Neuronal stem cell (in vitro differentiated cells): ENCODE data around the gene B9D1.

Source experiments
- DNase-seq: peaks from one replicate; pipeline ENCODE4 v3.0.0-alpha.2; 2013; ENCODE audit warnings: low spot score
- H2AFZ ChIP-seq: one replicate; pipeline ENCODE4 v1.6.1; 2013; ENCODE audit warnings: mild to moderate bottlenecking, low read length, inconsistent platforms
- H2AK5ac ChIP-seq: 2 replicates; pipeline ENCODE4 v1.6.1; 2013; ENCODE audit warnings: low read depth, mild to moderate bottlenecking, inconsistent platforms, low read length, moderate library complexity, mixed read lengths
- H2BK120ac ChIP-seq: 2 replicates; pipeline ENCODE4 v1.6.1; 2013; ENCODE audit warnings: low read depth, mild to moderate bottlenecking, inconsistent platforms, low read length, moderate library complexity, mixed read lengths
- H2BK12ac ChIP-seq: one replicate; pipeline ENCODE4 v1.6.1; 2013; ENCODE audit warnings: low read length, inconsistent platforms
- H2BK15ac ChIP-seq: 2 replicates; pipeline ENCODE4 v1.6.1; 2013; ENCODE audit warnings: mild to moderate bottlenecking, low read length, inconsistent platforms, mixed read lengths
- H2BK5ac ChIP-seq: one replicate; pipeline ENCODE4 v1.6.1; 2013; ENCODE audit warnings: inconsistent platforms, mild to moderate bottlenecking, low read length, moderate library complexity
- H3K14ac ChIP-seq: one replicate; pipeline ENCODE4 v1.6.1; 2013; ENCODE audit warnings: low read length, inconsistent platforms
- H3K18ac ChIP-seq: 2 replicates; pipeline ENCODE4 v1.6.1; 2013; ENCODE audit warnings: low read length, inconsistent platforms
- H3K23ac ChIP-seq: 2 replicates; pipeline ENCODE4 v1.6.1; 2013; ENCODE audit warnings: low read depth, mild to moderate bottlenecking, mixed read lengths, low read length, inconsistent platforms; ENCODE audit not compliant: poor library complexity
- H3K27ac ChIP-seq: replicated peaks from 3 replicates; pipeline ENCODE4 v1.5.1; 2013; ENCODE audit warnings: low read length, inconsistent platforms
- H3K27me3 ChIP-seq, 3 experiments: 2 replicates each; pipeline ENCODE4 v1.6.1; 2013; ENCODE audit warnings: low read length in 3 of 3, mild to moderate bottlenecking in 2 of 3, inconsistent platforms in 1 of 3, low read depth in 1 of 3, mixed read lengths in 1 of 3, moderate library complexity in 1 of 3; ENCODE audit not compliant: control insufficient read depth in 3 of 3, insufficient read depth in 3 of 3
- H3K36me3 ChIP-seq, 2 donors: replicated peaks in 1 of 2; 2 replicates each; pipeline ENCODE4 v1.6.1; 2013; ENCODE audit warnings: low read length in 2 of 2; ENCODE audit not compliant: control insufficient read depth in 2 of 2, insufficient read depth in 2 of 2
- H3K4ac ChIP-seq: 2 replicates; pipeline ENCODE4 v1.6.1; 2013; ENCODE audit warnings: inconsistent platforms, mild to moderate bottlenecking, low read length, moderate library complexity
- H3K4me1 ChIP-seq, 2 donors: 1 replicate in 1 of 2; 2 replicates in 1 of 2; pipeline ENCODE4 v1.6.1; 2013; ENCODE audit warnings: low read length in 2 of 2, low read depth in 1 of 2; ENCODE audit not compliant: control insufficient read depth in 2 of 2, insufficient read depth in 1 of 2
- H3K4me2 ChIP-seq: one replicate; pipeline ENCODE4 v1.6.1; 2013; ENCODE audit warnings: mild to moderate bottlenecking, low read length, inconsistent platforms; ENCODE audit not compliant: insufficient read depth, poor library complexity, severe bottlenecking
- H3K4me3 ChIP-seq, 2 donors: 2 replicates each; pipeline ENCODE4 v1.5.1; 2013; ENCODE audit warnings: low read length in 2 of 2, mild to moderate bottlenecking in 2 of 2, inconsistent platforms in 1 of 2, moderate library complexity in 1 of 2
- H3K79me1 ChIP-seq: one replicate; pipeline ENCODE4 v1.6.1; 2013; ENCODE audit warnings: low read depth, mild to moderate bottlenecking, inconsistent platforms, low read length, moderate library complexity
- H3K9ac ChIP-seq: one replicate; pipeline ENCODE4 v1.6.1; 2013; ENCODE audit warnings: mild to moderate bottlenecking, low read depth, low read length, inconsistent platforms; ENCODE audit not compliant: poor library complexity
- H3K9me3 ChIP-seq, 2 donors: replicated peaks in 1 of 2; 2 replicates each; pipeline versions ENCODE3 to v1.6.1; 2013; ENCODE audit warnings: low read length in 2 of 2, mild to moderate bottlenecking in 2 of 2, inconsistent platforms in 1 of 2, low read depth in 1 of 2, mixed read lengths in 1 of 2, moderate library complexity in 1 of 2; ENCODE audit not compliant: control insufficient read depth in 2 of 2, insufficient read depth in 1 of 2
- H4K8ac ChIP-seq: one replicate; pipeline ENCODE4 v1.6.1; 2013; ENCODE audit warnings: low read depth, mild to moderate bottlenecking, inconsistent platforms, low read length, moderate library complexity
- H4K91ac ChIP-seq: one replicate; pipeline ENCODE4 v1.6.1; 2013; ENCODE audit warnings: low read length, low read depth, mild to moderate bottlenecking, inconsistent platforms; ENCODE audit not compliant: poor library complexity
- WGBS, 2 donors: extraction: QIAGEN DNeasy Blood & Tissue Kit; methylation state at CpG; one replicate each; pipeline ENCODE4 v1.1.7; 2013; ENCODE audit warnings: missing lambda C conversion rate in 2 of 2, mixed read lengths in 1 of 2; ENCODE audit not compliant: insufficient read length in 2 of 2, insufficient replicate concordance in 1 of 2; ENCODE audit errors: extremely low coverage in 2 of 2; 5-methylcytosine and 5-hydroxymethylcytosine counted together

Gene B9D1

DNA sequence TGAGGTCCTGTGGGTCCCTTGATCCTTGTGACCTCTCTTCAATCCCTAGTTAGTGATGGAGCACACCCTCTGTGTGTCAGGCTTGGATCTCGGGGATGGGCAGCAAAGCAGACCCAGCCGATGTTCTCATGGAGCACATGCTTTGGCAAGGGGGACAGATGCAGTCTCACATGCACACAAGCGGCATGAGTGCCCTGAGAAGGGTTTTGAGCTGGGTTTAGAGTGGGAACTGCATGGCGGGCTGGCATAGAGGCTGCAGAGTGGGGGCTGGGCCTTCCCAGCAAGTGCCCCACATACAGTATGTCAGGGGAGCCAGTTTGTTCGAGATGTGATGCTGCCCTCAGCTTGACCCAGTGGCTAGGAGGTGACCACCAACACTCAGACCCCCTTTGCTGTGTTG, 41.6 kb downstream of the B9D1 start:
- Histone ChIP-seq H2BK120ac (no peak overlapping the region), H2BK15ac (no peak overlapping the region), H3K9me3 (peaks cover 0 to 13% of the 10 kb centered on the region in 2 donors), H3K4me3 (no peak overlapping the region), H3K36me3 (peaks cover 0 to 60% of the 10 kb centered on the region in 2 donors), H4K91ac (no peak overlapping the region), H3K9ac (no peak overlapping the region), H3K27ac (no peak overlapping the region), H2BK5ac (no peak overlapping the region), H3K23ac (no peak overlapping the region), H3K4me1 (peaks cover 7 to 18% of the 10 kb centered on the region in 2 donors), H2BK12ac (no peak overlapping the region), H3K4ac (no peak overlapping the region), H3K4me2 (no peak overlapping the region), H3K18ac (no peak overlapping the region), H3K79me1 (no peaks in the 10 kb centered on the region), H3K14ac (no peak overlapping the region), H2AK5ac (no peak overlapping the region), H4K8ac (no peak overlapping the region), H3K27me3 (no peaks in the 10 kb centered on the region), H2AFZ (no peak overlapping the region)
- no peak for DNase-seq
- no CpG with 5 or more reads among the region's 5 CpGs for WGBS, 2 donors

- WGBS, 2 donors: no CpG with 5 or more reads among the region's 12 CpGs
- Histone ChIP-seq H3K23ac (peak overlapping the region; percentile 34), H4K8ac (no peak overlapping the region), H2BK15ac (no peak overlapping the region), H3K36me3 (peaks cover 0 to 60% of the 10 kb centered on the region in 2 donors), H3K4me1 (peaks cover 7 to 18% of the 10 kb centered on the region in 2 donors), H2BK12ac (no peak overlapping the region), H3K27me3 (no peaks in the 10 kb centered on the region), H2AFZ (no peak overlapping the region), H2BK120ac (no peak overlapping the region), H3K4me3 (no peak overlapping the region), H4K91ac (no peak overlapping the region), H2BK5ac (no peak overlapping the region), H3K4ac (no peak overlapping the region), H3K18ac (peak overlapping the region; percentile 56), H3K27ac (no peak overlapping the region), H2AK5ac (no peak overlapping the region), H3K4me2 (no peak overlapping the region), H3K79me1 (no peaks in the 10 kb centered on the region), H3K9ac (peak overlapping the region; percentile 14), H3K14ac (no peak overlapping the region), H3K9me3 (peaks cover 0 to 4% of the 10 kb centered on the region in 2 donors)
- DNase-seq: no peak
Observed at GRCh38 chr17:19319771-19320505, 42.6 kb downstream of the B9D1 start.

DNA sequence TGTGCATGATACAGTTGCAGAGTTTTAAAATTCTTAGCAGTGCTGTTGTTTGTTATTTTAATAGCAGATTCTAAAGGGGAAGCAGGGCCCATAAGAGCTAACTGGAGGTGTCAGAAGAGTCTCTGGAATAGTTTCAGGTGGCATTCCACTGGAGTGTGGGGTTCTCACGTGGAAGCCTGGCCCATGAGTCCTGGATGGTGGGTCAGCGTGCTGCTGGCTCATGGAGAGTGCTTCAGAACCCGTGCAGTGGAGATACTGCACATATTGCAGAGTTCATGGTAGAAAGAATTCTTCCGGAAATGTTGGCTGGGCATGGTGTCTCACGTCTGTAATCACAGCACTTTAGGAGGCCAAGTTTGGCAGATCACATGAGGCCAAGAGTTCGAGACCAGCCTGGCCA, 43.9 kb downstream of the B9D1 start:
- Histone ChIP-seq H3K27me3 (no peaks in the 10 kb centered on the region), H3K9me3 (no peaks in the 10 kb centered on the region), H3K27ac (no peak overlapping the region), H3K14ac (no peak overlapping the region), H2BK120ac (no peak overlapping the region), H4K8ac (no peak overlapping the region), H2BK5ac (no peak overlapping the region), H3K4ac (no peak overlapping the region), H2BK15ac (no peak overlapping the region), H3K79me1 (no peaks in the 10 kb centered on the region), H3K18ac (no peak overlapping the region), H3K9ac (no peak overlapping the region), H3K4me2 (no peak overlapping the region), H2AK5ac (no peak overlapping the region), H3K4me1 (peaks cover 7 to 18% of the 10 kb centered on the region in 2 donors), H3K23ac (no peak overlapping the region), H4K91ac (no peak overlapping the region), H3K4me3 (no peak overlapping the region), H2BK12ac (no peak overlapping the region), H3K36me3 (peaks cover 2 to 60% of the 10 kb centered on the region in 2 donors), H2AFZ (no peak overlapping the region)
- no peak for DNase-seq
- WGBS, 2 donors: no CpG with 5 or more reads among the region's 6 CpGs

DNA sequence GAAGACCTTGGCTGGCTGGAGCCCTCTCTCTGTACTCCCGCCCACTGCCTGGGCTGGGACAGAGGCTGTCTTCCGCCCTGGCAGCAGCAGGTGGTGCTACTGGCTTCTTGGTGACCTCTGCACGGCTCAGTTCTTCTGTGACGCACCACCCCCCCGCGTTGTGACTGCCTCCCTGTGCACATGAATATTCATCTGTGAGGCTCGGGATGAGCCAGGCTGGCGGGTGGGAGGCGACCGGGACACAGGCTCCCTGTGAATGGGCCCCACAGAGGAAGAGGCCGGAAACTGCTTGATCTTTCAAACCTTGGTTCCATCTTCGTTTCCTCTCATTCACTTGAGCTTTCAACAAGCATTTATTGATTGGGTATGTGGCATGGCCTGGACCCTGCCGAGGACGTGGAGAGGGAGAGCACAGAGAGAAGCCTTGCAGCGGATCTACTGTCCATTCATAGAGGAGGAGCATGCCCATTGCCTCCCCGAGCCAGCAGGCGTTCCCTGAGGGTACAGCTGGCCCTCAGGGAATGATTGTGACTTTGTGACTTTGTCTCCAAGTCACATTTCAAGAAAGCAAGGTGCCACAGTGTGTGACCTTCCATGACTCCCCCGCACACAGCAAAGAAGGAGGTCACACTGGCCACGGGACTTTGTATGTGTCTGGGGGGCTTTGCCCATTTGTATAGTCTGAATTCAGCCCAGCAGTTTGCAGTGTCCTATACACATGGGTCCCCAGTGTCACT, 45.0 kb downstream of the B9D1 start:
- H3K14ac ChIP-seq: no peak overlapping the region
- H3K4ac ChIP-seq: no peak overlapping the region
- H4K8ac ChIP-seq: no peak overlapping the region
- H3K27ac ChIP-seq: peak overlapping the region; percentile 25
- peak overlapping the region; percentile 66 for H3K18ac ChIP-seq
- H2BK15ac ChIP-seq: no peak overlapping the region
- peaks cover 7 to 18% of the 10 kb centered on the region in 2 donors for H3K4me1 ChIP-seq
- no peak overlapping the region for H2BK120ac ChIP-seq
- no peak overlapping the region for H2BK5ac ChIP-seq
- no peak overlapping the region for H2AK5ac ChIP-seq
- H3K27me3 ChIP-seq: no peaks in the 10 kb centered on the region
- H2AFZ ChIP-seq: peak overlapping the region; percentile 55
- no peak overlapping the region for H4K91ac ChIP-seq
- H3K9ac ChIP-seq: no peak overlapping the region
- H3K4me3 ChIP-seq: peak overlapping the region in 1 of 2 donors; percentile 26
- WGBS, 2 donors: no CpG with 5 or more reads among the region's 19 CpGs
- DNase-seq: peak; percentile 71
- no peaks in the 10 kb centered on the region for H3K9me3 ChIP-seq
- H3K36me3 ChIP-seq: peaks cover 4 to 60% of the 10 kb centered on the region in 2 donors
- H2BK12ac ChIP-seq: no peak overlapping the region
- H3K79me1 ChIP-seq: no peaks in the 10 kb centered on the region
- H3K23ac ChIP-seq: peak overlapping the region; percentile 6
- H3K4me2 ChIP-seq: peak overlapping the region; percentile 30
